ENCODE results near the gene ZNF888. TPM values are rescaled to one million over a fixed set of nuclear protein-coding genes. Genes with fewer than 3 reads are reported as not detected.

ZNF888 gene
- total RNA-seq, 1 donor from 2014 or later: 8.9 TPM

DNA sequence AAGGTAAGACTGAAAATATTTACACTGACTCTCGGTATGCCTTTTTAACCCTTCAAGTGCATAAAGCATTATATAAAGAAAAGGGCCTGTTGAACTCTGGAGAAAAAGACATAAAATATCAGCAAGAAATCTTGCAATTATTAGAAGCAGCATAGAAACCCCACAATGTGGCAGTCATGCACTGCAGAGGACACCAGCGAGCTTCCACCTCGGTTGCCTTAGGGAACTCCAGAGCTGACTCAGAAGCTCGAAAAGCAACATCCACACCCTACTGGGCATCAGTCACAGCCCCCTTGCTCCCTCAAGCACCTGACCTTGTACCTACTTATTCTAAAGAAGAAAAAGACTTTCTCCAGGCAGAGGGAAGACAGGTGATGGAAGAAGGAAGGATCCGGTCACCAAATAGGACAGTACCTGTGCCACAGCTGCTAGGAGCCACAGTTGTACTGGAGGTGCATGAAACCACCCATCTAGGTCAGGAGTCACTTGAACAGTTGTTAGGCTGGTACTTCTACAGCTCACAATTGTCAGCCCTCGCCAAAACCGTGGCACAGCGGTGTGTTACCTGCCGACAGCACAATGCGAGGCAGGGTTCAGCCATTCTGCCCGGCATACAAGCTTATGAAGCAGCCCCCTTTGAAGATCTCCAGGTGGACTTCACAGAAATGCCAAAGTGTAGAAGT is 36.5 kb upstream of the ZNF888 start:
- H3K4me1 Mint-ChIP-seq (ENCODE audit: unreplicated experiment): peaks cover 29% of the 10 kb centered on the region
- no peaks in the 10 kb centered on the region for H3K27me3 Mint-ChIP-seq
- peaks cover 6% of the 10 kb centered on the region for H3K9me3 Mint-ChIP-seq
- no peak for DNase-seq (ENCODE audit: extremely low spot score, unreplicated experiment)
- TF ChIP-seq, protein P1, sequence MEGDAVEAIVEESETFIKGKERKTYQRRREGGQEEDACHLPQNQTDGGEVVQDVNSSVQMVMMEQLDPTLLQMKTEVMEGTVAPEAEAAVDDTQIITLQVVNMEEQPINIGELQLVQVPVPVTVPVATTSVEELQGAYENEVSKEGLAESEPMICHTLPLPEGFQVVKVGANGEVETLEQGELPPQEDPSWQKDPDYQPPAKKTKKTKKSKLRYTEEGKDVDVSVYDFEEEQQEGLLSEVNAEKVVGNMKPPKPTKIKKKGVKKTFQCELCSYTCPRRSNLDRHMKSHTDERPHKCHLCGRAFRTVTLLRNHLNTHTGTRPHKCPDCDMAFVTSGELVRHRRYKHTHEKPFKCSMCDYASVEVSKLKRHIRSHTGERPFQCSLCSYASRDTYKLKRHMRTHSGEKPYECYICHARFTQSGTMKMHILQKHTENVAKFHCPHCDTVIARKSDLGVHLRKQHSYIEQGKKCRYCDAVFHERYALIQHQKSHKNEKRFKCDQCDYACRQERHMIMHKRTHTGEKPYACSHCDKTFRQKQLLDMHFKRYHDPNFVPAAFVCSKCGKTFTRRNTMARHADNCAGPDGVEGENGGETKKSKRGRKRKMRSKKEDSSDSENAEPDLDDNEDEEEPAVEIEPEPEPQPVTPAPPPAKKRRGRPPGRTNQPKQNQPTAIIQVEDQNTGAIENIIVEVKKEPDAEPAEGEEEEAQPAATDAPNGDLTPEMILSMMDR (conservative IDR thresholded peaks at IDR 0.05): no peak
- peaks cover 51% of the 10 kb centered on the region for H3K36me3 Mint-ChIP-seq
- H3K27ac Mint-ChIP-seq: no peak overlapping the region
- H3K4me3 Mint-ChIP-seq: peak overlapping the region; percentile 68

DNA sequence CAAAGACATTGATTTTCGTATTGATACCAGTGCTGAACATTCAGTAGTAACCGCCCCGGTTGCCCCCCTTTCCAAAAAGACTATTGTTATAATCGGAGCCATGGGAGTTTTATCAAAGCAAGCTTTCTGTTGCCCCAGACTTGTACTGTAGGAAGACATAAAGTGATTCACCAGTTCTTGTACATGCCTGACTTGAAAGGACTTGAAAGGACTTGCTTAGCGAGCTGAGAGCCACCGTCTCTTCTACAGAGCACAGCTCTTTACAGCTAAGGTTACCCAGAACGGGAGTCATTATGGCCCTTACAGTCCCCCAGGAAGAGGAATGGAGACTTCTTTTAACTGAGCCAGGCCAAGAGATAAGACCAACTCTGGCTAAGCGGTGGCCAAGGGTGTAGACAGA is 34.4 kb upstream of the ZNF888 start:
- Mint-ChIP-seq H3K4me1 (ENCODE audit: unreplicated experiment) (peaks cover 17% of the 10 kb centered on the region), H3K9me3 (peaks cover 6% of the 10 kb centered on the region), H3K27ac (no peak overlapping the region), H3K36me3 (peaks cover 64% of the 10 kb centered on the region), H3K27me3 (no peaks in the 10 kb centered on the region), H3K4me3 (no peak overlapping the region)
- no peak for DNase-seq (ENCODE audit: extremely low spot score, unreplicated experiment)
- TF ChIP-seq, protein P1 (conservative IDR thresholded peaks at IDR 0.05): no peak

DNA sequence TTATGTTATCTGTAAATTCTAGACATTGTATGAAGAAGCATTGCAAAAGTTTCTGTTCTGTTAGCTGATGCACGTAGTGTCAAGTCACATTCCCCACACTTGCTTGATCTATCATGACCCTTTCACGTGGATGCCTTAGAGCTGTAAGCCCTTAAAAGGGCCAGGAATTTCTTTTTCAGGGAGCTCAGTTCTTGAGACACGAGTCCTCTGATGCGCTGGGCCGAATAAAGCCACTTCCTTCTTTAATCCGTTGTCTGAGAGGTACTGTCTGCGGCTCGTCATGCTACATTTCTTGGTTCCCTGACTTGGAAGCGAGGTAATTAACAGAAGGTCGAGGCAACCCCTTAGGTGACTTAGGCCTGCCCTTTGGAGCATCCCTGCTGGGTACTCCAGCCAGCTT is 33.7 kb upstream of the ZNF888 start:
- TF ChIP-seq, protein P1 (conservative IDR thresholded peaks at IDR 0.05): no peak
- Mint-ChIP-seq H3K4me3 (no peak overlapping the region), H3K27me3 (no peaks in the 10 kb centered on the region), H3K27ac (no peak overlapping the region), H3K4me1 (ENCODE audit: unreplicated experiment) (peaks cover 17% of the 10 kb centered on the region), H3K36me3 (peaks cover 70% of the 10 kb centered on the region), H3K9me3 (peaks cover 6% of the 10 kb centered on the region)
- DNase-seq (ENCODE audit: extremely low spot score, unreplicated experiment): no peak

DNA sequence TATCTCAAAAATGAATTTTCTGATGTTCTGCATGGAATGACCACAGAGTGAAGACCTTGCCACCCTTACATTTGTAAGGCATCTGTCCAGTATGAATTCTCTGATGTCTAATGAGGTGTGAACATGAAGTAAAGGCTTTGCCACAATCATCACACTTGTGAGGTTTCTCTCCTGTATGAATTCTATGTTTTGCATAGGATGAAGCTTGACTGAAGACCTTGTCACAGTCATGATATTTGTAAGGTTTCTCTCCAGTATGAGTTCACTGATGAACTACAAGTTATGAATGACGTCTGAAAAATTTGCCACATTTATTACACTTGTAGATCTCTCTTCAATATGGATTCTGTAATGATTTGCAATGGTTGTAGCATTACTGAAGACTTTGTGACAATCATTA is 26.2 kb upstream of the ZNF888 start:
- peaks cover 13% of the 10 kb centered on the region for H3K4me1 Mint-ChIP-seq (ENCODE audit: unreplicated experiment)
- H3K36me3 Mint-ChIP-seq: peaks cover 51% of the 10 kb centered on the region
- no peaks in the 10 kb centered on the region for H3K27me3 Mint-ChIP-seq
- H3K9me3 Mint-ChIP-seq: peaks cover 15% of the 10 kb centered on the region
- H3K4me3 Mint-ChIP-seq: no peak overlapping the region
- H3K27ac Mint-ChIP-seq: no peak overlapping the region
- TF ChIP-seq, protein P1 (conservative IDR thresholded peaks at IDR 0.05): no peak
- DNase-seq (ENCODE audit: extremely low spot score, unreplicated experiment): no peak

DNA sequence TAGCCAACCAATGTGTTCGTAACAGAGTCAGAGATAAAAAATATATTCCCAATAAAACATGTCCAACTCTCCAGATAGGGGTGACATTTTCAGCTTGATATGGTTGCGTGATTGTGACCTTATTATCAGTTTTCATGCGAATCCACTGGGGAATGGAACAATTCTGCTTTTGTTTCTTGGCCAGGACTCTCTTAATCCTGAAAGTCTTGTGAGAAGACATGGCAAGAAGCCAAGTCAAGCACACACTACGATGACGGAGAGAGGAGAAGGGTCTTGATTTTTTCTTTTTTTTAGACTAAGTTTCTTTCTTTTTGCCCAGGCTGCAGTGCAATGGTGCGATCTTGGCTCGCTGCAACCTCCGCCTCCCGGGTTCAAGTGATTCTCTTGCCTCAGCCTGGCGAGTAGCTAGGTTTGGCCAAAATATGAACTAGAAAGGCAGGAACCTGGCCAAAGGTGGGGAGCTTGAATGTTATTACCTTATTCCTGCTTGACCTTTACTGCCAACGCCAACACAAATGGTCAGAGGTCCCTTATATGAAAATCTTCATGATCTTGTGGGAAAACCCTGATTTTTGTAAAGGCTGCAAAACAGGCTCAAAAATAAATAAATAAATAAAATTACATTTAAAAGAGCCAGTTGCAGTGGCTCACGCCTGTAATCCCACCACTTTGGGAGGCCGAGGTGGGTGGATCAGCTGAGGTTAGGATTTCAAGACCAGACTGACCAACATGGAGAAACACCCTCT is 25.0 kb upstream of the ZNF888 start:
- Mint-ChIP-seq H3K27ac (no peak overlapping the region), H3K36me3 (peaks cover 47% of the 10 kb centered on the region), H3K4me1 (ENCODE audit: unreplicated experiment) (peaks cover 13% of the 10 kb centered on the region), H3K9me3 (peaks cover 15% of the 10 kb centered on the region), H3K27me3 (no peaks in the 10 kb centered on the region), H3K4me3 (no peak overlapping the region)
- DNase-seq (ENCODE audit: extremely low spot score, unreplicated experiment): no peak
- TF ChIP-seq, protein P1 (conservative IDR thresholded peaks at IDR 0.05): no peak

Data from type B pancreatic cell (in vitro differentiated cells).